ENCODE measurements around the gene GALNT18.

The GALNT18 gene

GRCh38 chr11:11382858-11383532 is 238.8 kb downstream of the GALNT18 start:
- Histone ChIP-seq H2AFZ (ENCODE audit: low read depth) (no peak overlapping the region), H3K4me2 (no peak overlapping the region), H3K79me2 (ENCODE audit: insufficient read depth, low read depth) (no peaks in the 10 kb centered on the region), H3K9ac (no peak overlapping the region), H3K27me3 (ENCODE audit: insufficient read depth, low read depth) (no peaks in the 10 kb centered on the region), H3K36me3 (ENCODE audit: insufficient read depth) (no peaks in the 10 kb centered on the region), H3K4me3 (IDR thresholded peaks at IDR 0.05; ENCODE audit: insufficient read depth, low read depth, low read length) (no peak overlapping the region), H3K4me1 (ENCODE audit: low read depth, poor library complexity, severe bottlenecking) (peaks cover 1% of the 10 kb centered on the region), H3K27ac (no peak overlapping the region), H4K20me1 (ENCODE audit: insufficient read depth) (no peaks in the 10 kb centered on the region)
- TF ChIP-seq CTCF (conservative IDR thresholded peaks at IDR 0.05; ENCODE audit: low read depth, low read length), result no peak

- Histone ChIP-seq H3K36me3 (ENCODE audit: insufficient read depth) (no peaks in the 10 kb centered on the region), H3K79me2 (ENCODE audit: insufficient read depth, low read depth) (no peaks in the 10 kb centered on the region), H2AFZ (ENCODE audit: low read depth) (no peak overlapping the region), H3K4me2 (no peak overlapping the region), H3K9ac (no peak overlapping the region), H3K27ac (no peak overlapping the region), H3K27me3 (ENCODE audit: insufficient read depth, low read depth) (no peaks in the 10 kb centered on the region), H3K4me1 (ENCODE audit: low read depth, poor library complexity, severe bottlenecking) (no peaks in the 10 kb centered on the region), H3K4me3 (IDR thresholded peaks at IDR 0.05; ENCODE audit: insufficient read depth, low read depth, low read length) (no peak overlapping the region), H4K20me1 (ENCODE audit: insufficient read depth) (no peaks in the 10 kb centered on the region)
- TF ChIP-seq CTCF (conservative IDR thresholded peaks at IDR 0.05; ENCODE audit: low read depth, low read length), result no peak
Measured at GRCh38 chr11:11381471-11382105, 240.2 kb downstream of the GALNT18 start.

- no peaks in the 10 kb centered on the region for H3K27me3 ChIP-seq (ENCODE audit: insufficient read depth, low read depth)
- H3K79me2 ChIP-seq (ENCODE audit: insufficient read depth, low read depth), result no peaks in the 10 kb centered on the region
- no peaks in the 10 kb centered on the region for H4K20me1 ChIP-seq (ENCODE audit: insufficient read depth)
- H3K4me3 ChIP-seq (IDR thresholded peaks at IDR 0.05; ENCODE audit: insufficient read depth, low read depth, low read length), result no peak overlapping the region
- H3K4me2 ChIP-seq, result no peak overlapping the region
- no peaks in the 10 kb centered on the region for H3K4me1 ChIP-seq (ENCODE audit: low read depth, poor library complexity, severe bottlenecking)
- H3K27ac ChIP-seq, result no peak overlapping the region
- no peaks in the 10 kb centered on the region for H3K36me3 ChIP-seq (ENCODE audit: insufficient read depth)
- H3K9ac ChIP-seq, result no peak overlapping the region
- H2AFZ ChIP-seq (ENCODE audit: low read depth), result no peak overlapping the region
- TF ChIP-seq CTCF (conservative IDR thresholded peaks at IDR 0.05; ENCODE audit: low read depth, low read length), result no peak
Measured at GRCh38 chr11:11380883-11381282, 240.9 kb downstream of the GALNT18 start.

GRCh38 chr11:11380340-11380739 is 241.5 kb downstream of the GALNT18 start:
- no peaks in the 10 kb centered on the region for H3K79me2 ChIP-seq (ENCODE audit: insufficient read depth, low read depth)
- H2AFZ ChIP-seq (ENCODE audit: low read depth), result no peak overlapping the region
- H3K4me1 ChIP-seq (ENCODE audit: low read depth, poor library complexity, severe bottlenecking), result no peaks in the 10 kb centered on the region
- H3K36me3 ChIP-seq (ENCODE audit: insufficient read depth), result no peaks in the 10 kb centered on the region
- H3K4me3 ChIP-seq (IDR thresholded peaks at IDR 0.05; ENCODE audit: insufficient read depth, low read depth, low read length), result no peak overlapping the region
- H3K27ac ChIP-seq, result no peak overlapping the region
- no peak overlapping the region for H3K4me2 ChIP-seq
- no peak overlapping the region for H3K9ac ChIP-seq
- no peak for TF ChIP-seq CTCF (conservative IDR thresholded peaks at IDR 0.05; ENCODE audit: low read depth, low read length)
- no peaks in the 10 kb centered on the region for H3K27me3 ChIP-seq (ENCODE audit: insufficient read depth, low read depth)
- H4K20me1 ChIP-seq (ENCODE audit: insufficient read depth), result no peaks in the 10 kb centered on the region

Measured in KMS-11 (cell line).